Spleen (tissue), 11 donors: ENCODE data around the gene TMEM43. TPM values are rescaled to one million over a fixed set of nuclear protein-coding genes. Genes with fewer than 3 reads are reported as not detected.

Experiments used
- DNase-seq: peaks from one replicate; pipeline ENCODE4 v3.0.0-alpha.2; 2020
- H3K27ac ChIP-seq, 8 donors: fragments of 200-600 bp; sonication (generic) in 7 of 8; 1 replicate in 4 of 8; 2 replicates in 4 of 8; pipeline versions ENCODE4 v1.5.0 to v1.8.0; 2016 to 2021; ENCODE audit warnings: inconsistent platforms in 4 of 8, mild to moderate bottlenecking in 4 of 8, moderate library complexity in 1 of 8
- H3K27me3 ChIP-seq, 7 donors: fragments of 200-600 bp; sonication (generic) in 6 of 7; replicated peaks in 1 of 7; 1 replicate in 4 of 7; 2 replicates in 3 of 7; pipeline versions ENCODE4 v1.5.0 to v1.8.0; 2016 to 2021; ENCODE audit warnings: inconsistent platforms in 3 of 7, mild to moderate bottlenecking in 1 of 7
- H3K36me3 ChIP-seq, 6 donors: fragments of 200-600 bp; sonication (generic) in 5 of 6; 1 replicate in 4 of 6; 2 replicates in 2 of 6; pipeline versions ENCODE4 v1.5.0 to v1.8.0; 2016 to 2021; ENCODE audit warnings: inconsistent platforms in 2 of 6
- H3K4me1 ChIP-seq, 6 donors: fragments of 200-600 bp; sonication (generic) in 5 of 6; 1 replicate in 3 of 6; 2 replicates in 3 of 6; pipeline versions ENCODE4 v1.5.0 to v1.8.0; 2016 to 2021; ENCODE audit warnings: inconsistent platforms in 3 of 6
- H3K4me3 ChIP-seq, 8 donors: fragments of 200-600 bp; sonication (generic) in 7 of 8; 1 replicate in 4 of 8; 2 replicates in 4 of 8; pipeline versions ENCODE4 v1.5.0 to v1.8.0; 2016 to 2021; ENCODE audit warnings: inconsistent platforms in 4 of 8, mild to moderate bottlenecking in 4 of 8, moderate library complexity in 2 of 8
- H3K9me3 ChIP-seq, 8 donors: fragments of 200-600 bp; sonication (generic) in 7 of 8; 1 replicate in 4 of 8; 2 replicates in 4 of 8; pipeline versions ENCODE4 v1.5.0 to v1.8.0; 2016 to 2021; ENCODE audit warnings: inconsistent platforms in 4 of 8
- CTCF ChIP-seq, 11 experiments: fragments of 200-600 bp in 7 of 11; fragments of 450-650 bp in 4 of 11; sonication (generic) in 4 of 11; IDR thresholded peaks in 8 of 11; conservative IDR thresholded peaks in 3 of 11; 1 replicate in 7 of 11; 2 replicates in 4 of 11; pipeline versions ENCODE4 v1.4.0 to v1.8.0; 2016 to 2021; ENCODE audit warnings: antibody characterized with exemption in 11 of 11, inconsistent platforms in 4 of 11, mild to moderate bottlenecking in 1 of 11
- POLR2A ChIP-seq, 3 donors: fragments of 450-650 bp; IDR thresholded peaks; one replicate each; pipeline ENCODE4 v1.5.1; 2017; ENCODE audit warnings: antibody characterized with exemption in 3 of 3, mild to moderate bottlenecking in 1 of 3
- POLR2AphosphoS5 ChIP-seq, 3 donors: sonication (generic); formaldehyde crosslinking; IDR thresholded peaks; one replicate each; pipeline ENCODE4 v1.5.1; 2017; ENCODE audit warnings: antibody characterized with exemption in 3 of 3
- WGBS, 5 donors: extraction: QIAGEN DNeasy Blood & Tissue Kit in 3 of 5; methylation state at CpG; one replicate each; pipeline versions ENCODE4 v1.1.5 to v1.1.7; 2013 to 2018; 5-methylcytosine and 5-hydroxymethylcytosine counted together
- intact Hi-C: fragments of 100-400 bp; cut with DNase I; formaldehyde crosslinking; loops from one replicate; pipeline ENCODE4 v1.15.0; 2023; ENCODE audit warnings: low total_unique reads
- polyA plus RNA-seq, 3 donors: library from polyadenylated mRNA; stranded (reverse); fragments of 200-250 nt; gene quantifications; one replicate each; pipeline ENCODE4 v1.2.1, GENCODE V29; 2013
- total RNA-seq, 7 donors: library from RNA; depleted of rRNA in 3 of 7; stranded (reverse); fragments of >200 nt in 3 of 7; fragmentation: NEBNext Ultra II Directional in 4 of 7; extraction: Animal tissue kit (Norgen Biotek cat#: 25700) in 4 of 7; gene quantifications; one replicate each; pipeline versions ENCODE4 v1.1.0 to v1.2.1, GENCODE V29; 2016 to 2021
- donor health status: healthy with polysubstance abuse.
- donor health status: DM: no; HTN: no; CAD: no; lungs with moderate emphysema.
- donor health status: DM: no; HTN: no; CAD: no.
- donor health status: Bipolar disorder and iron deficiency.
- donor health status: healthy.
- donor health status: DM: no; HTN: no; CAD: no.
- donor health status: DM: yes; HTN: yes; CAD: no.

Gene TMEM43
- total and polyA plus RNA-seq, 10 donors, result 18.7 to 64.2 (median 44.5) TPM

DNA sequence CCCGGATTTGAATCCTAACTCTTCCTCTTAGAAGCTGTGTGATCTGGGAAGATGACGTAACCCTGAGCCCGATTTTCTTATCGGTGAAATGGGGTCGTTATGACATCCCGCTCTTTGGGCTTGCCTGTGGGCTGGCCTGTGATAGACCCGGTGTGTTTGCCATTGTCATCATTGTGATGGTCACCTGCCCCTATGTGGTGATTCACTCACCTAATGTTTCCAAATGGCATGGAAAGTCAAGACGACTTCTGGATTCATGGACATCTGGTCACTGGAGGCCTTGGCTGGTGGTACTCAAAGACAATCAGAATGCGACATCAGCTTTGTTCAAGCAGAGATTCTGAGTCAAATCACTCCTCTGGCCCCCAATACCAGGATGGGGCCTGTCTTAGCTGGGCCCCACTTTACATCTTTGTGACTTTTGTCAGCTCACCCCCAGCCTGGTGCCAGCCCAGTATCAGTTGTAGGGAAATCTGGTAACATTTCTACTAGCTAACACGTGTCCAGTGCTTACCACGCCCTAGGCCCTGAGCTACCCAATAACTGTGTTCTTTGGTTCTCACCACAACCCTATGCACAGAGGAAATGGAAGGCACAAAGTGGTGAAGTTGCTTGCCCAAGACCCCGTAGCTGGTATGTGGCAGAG, 2.8 kb downstream of the TMEM43 start:
- H3K27me3 ChIP-seq, result no peaks in the 10 kb centered on the region
- no peak for TF ChIP-seq POLR2A (IDR thresholded peaks at IDR 0.05)
- no peak for TF ChIP-seq CTCF (IDR thresholded peaks at IDR 0.05 in 8 of 11, conservative IDR thresholded peaks at IDR 0.05 in 3 of 11)
- TF ChIP-seq POLR2AphosphoS5 (IDR thresholded peaks at IDR 0.05), result no peak
- H3K9me3 ChIP-seq, result no peaks in the 10 kb centered on the region
- H3K4me3 ChIP-seq, result no peak overlapping the region
- peaks cover 2 to 55% (median 41%) of the 10 kb centered on the region in 6 donors for H3K36me3 ChIP-seq
- H3K4me1 ChIP-seq, result peaks cover 22 to 53% (median 43%) of the 10 kb centered on the region in 6 donors
- intact Hi-C loops, result loop anchor here (10.0 kb wide), 1 partner anchor 233 kb away; no protein-coding TSS in a partner anchor
- 83 to 90% (median 85%) methylated on average over 11 to 12 of the region's 12 CpGs for WGBS, 5 donors
- H3K27ac ChIP-seq, result peak overlapping the region in 1 of 8 donors; percentile 94
- no peak for DNase-seq

- intact Hi-C loops, result loop anchor here (10.0 kb wide), 1 partner anchor 234 kb away; no protein-coding TSS in a partner anchor
- H3K9me3 ChIP-seq, result no peaks in the 10 kb centered on the region
- 92 to 98% (median 97%) methylated on average over 5 of the region's 5 CpGs for WGBS, 5 donors
Observed at GRCh38 chr3:14128724-14129123, 3.9 kb downstream of the TMEM43 start.

DNA sequence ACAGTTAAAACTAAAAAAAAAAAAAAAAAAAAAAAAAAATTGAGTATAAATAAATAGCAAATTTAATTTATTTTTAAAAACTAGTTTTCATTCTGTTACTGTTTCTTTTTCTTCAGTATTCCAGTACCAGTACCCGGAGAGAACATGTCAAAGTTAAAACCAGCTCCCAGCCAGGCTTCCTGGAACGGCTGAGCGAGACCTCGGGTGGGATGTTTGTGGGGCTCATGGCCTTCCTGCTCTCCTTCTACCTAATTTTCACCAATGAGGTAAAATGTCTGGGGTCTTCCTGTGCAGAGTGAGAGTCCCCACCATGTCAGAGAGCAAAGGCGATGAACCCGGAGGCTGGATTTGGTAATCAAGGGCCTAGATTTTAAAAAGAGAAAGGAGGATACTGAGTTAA, 4.4 kb downstream of the TMEM43 start:
- TF ChIP-seq POLR2A (IDR thresholded peaks at IDR 0.05), result no peak
- no peak for DNase-seq
- H3K27me3 ChIP-seq, result no peaks in the 10 kb centered on the region
- H3K9me3 ChIP-seq, result no peaks in the 10 kb centered on the region
- intact Hi-C loops, result loop anchor here (10.0 kb wide), 1 partner anchor 234 kb away; no protein-coding TSS in a partner anchor
- H3K36me3 ChIP-seq, result peaks cover 2 to 71% (median 58%) of the 10 kb centered on the region in 6 donors
- no peak overlapping the region for H3K4me3 ChIP-seq
- WGBS, 5 donors, result 92 to 97% (median 95%) methylated on average over 6 of the region's 6 CpGs
- H3K4me1 ChIP-seq, result peaks cover 13 to 38% (median 29%) of the 10 kb centered on the region in 6 donors
- no peak overlapping the region for H3K27ac ChIP-seq

More at GRCh38 chr3:14128724-14129123, 3.9 kb downstream of the TMEM43 start:
- Histone ChIP-seq H3K27ac (no peak overlapping the region), H3K4me3 (no peak overlapping the region), H3K27me3 (no peaks in the 10 kb centered on the region), H3K4me1 (peaks cover 15 to 42% (median 32%) of the 10 kb centered on the region in 6 donors), H3K36me3 (peaks cover 2 to 66% (median 52%) of the 10 kb centered on the region in 6 donors)
- TF ChIP-seq POLR2A (IDR thresholded peaks at IDR 0.05) (no peak), POLR2AphosphoS5 (IDR thresholded peaks at IDR 0.05) (no peak), CTCF (IDR thresholded peaks at IDR 0.05 in 8 of 11, conservative IDR thresholded peaks at IDR 0.05 in 3 of 11) (no peak)
- DNase-seq, result no peak

- intact Hi-C loops, result no loop called here
- TF ChIP-seq CTCF (IDR thresholded peaks at IDR 0.05 in 8 of 11, conservative IDR thresholded peaks at IDR 0.05 in 3 of 11), result no peak
- TF ChIP-seq POLR2AphosphoS5 (IDR thresholded peaks at IDR 0.05), result no peak
- TF ChIP-seq POLR2A (IDR thresholded peaks at IDR 0.05), result no peak
- H3K36me3 ChIP-seq, result peaks cover 2 to 81% (median 67%) of the 10 kb centered on the region in 6 donors
- H3K4me3 ChIP-seq, result no peak overlapping the region
- no peaks in the 10 kb centered on the region for H3K27me3 ChIP-seq
- peak overlapping the region in 3 of 8 donors; percentile 19 to 54 (median 51) for H3K27ac ChIP-seq
- peaks cover 13 to 37% (median 29%) of the 10 kb centered on the region in 6 donors for H3K4me1 ChIP-seq
- 95 to 98% (median 97%) methylated on average over 4 of the region's 4 CpGs for WGBS, 5 donors
- H3K9me3 ChIP-seq, result no peaks in the 10 kb centered on the region
- DNase-seq, result no peak
Observed at GRCh38 chr3:14130230-14130629, 5.4 kb downstream of the TMEM43 start.
